Ishikawa (cell line): ENCODE data around the gene APOL6.
A peak's percentile ranks its signal among the peaks of the same experiment; 100 is the strongest.

Experiments used
- CEBPB ChIP-seq: IDR thresholded peaks from 2 replicates; pipeline ENCODE4 v1.6.1; 2012
- CREB1 ChIP-seq: IDR thresholded peaks from 2 replicates; pipeline ENCODE4 v1.6.1; 2012; ENCODE audit warnings: low read depth
- EGR1 ChIP-seq: IDR thresholded peaks from 2 replicates; pipeline ENCODE4 v1.6.1; 2012
- EP300 ChIP-seq: IDR thresholded peaks from 2 replicates; pipeline ENCODE4 v1.6.1; 2012; ENCODE audit warnings: borderline replicate concordance
- FOXM1 ChIP-seq: IDR thresholded peaks from 2 replicates; pipeline ENCODE4 v1.6.1; 2012; ENCODE audit warnings: low read depth, borderline replicate concordance
- NFIC ChIP-seq: IDR thresholded peaks from 2 replicates; pipeline ENCODE4 v1.6.1; 2012
- RAD21 ChIP-seq: IDR thresholded peaks from 2 replicates; pipeline ENCODE4 v1.6.1; 2012; ENCODE audit warnings: low read depth
- TAF1 ChIP-seq: IDR thresholded peaks from 2 replicates; pipeline ENCODE4 v1.6.1; 2012; ENCODE audit warnings: low read depth, mild to moderate bottlenecking
- TCF12 ChIP-seq: IDR thresholded peaks from 2 replicates; pipeline ENCODE4 v1.6.1; 2012; ENCODE audit warnings: low read depth
- TEAD4 ChIP-seq: IDR thresholded peaks from 2 replicates; pipeline ENCODE4 v1.6.1; 2012
- YY1 ChIP-seq: IDR thresholded peaks from 2 replicates; pipeline ENCODE4 v1.6.1; 2012; ENCODE audit warnings: low read depth
- ZBTB7A ChIP-seq: IDR thresholded peaks from 2 replicates; pipeline ENCODE4 v1.6.1; 2012; ENCODE audit warnings: low read depth
- TF ChIP-seq, protein P1 (sequence below): IDR thresholded peaks from 2 replicates; pipeline ENCODE4 v1.6.1; 2012
- TF ChIP-seq, protein P2 (sequence below): IDR thresholded peaks from 2 replicates; pipeline ENCODE4 v1.6.1; 2012
- TF ChIP-seq, protein P3 (sequence below): IDR thresholded peaks from 2 replicates; pipeline ENCODE4 v1.6.1; 2012; ENCODE audit warnings: low read depth, mild to moderate bottlenecking

APOL6 gene

GRCh38 chr22:35634943-35635540, 13.2 kb upstream of the APOL6 start:
- no peak for TF ChIP-seq NFIC
- TF ChIP-seq YY1: no peak
- TF ChIP-seq CEBPB: no peak
- TF ChIP-seq EP300: no peak
- TF ChIP-seq, protein P1, sequence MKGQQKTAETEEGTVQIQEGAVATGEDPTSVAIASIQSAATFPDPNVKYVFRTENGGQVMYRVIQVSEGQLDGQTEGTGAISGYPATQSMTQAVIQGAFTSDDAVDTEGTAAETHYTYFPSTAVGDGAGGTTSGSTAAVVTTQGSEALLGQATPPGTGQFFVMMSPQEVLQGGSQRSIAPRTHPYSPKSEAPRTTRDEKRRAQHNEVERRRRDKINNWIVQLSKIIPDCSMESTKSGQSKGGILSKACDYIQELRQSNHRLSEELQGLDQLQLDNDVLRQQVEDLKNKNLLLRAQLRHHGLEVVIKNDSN: peak; percentile 59
- no peak for TF ChIP-seq RAD21

GRCh38 chr22:35637254-35637653, 11.0 kb upstream of the APOL6 start:
- TF ChIP-seq, protein P2, sequence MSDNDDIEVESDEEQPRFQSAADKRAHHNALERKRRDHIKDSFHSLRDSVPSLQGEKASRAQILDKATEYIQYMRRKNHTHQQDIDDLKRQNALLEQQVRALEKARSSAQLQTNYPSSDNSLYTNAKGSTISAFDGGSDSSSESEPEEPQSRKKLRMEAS: no peak

DNA sequence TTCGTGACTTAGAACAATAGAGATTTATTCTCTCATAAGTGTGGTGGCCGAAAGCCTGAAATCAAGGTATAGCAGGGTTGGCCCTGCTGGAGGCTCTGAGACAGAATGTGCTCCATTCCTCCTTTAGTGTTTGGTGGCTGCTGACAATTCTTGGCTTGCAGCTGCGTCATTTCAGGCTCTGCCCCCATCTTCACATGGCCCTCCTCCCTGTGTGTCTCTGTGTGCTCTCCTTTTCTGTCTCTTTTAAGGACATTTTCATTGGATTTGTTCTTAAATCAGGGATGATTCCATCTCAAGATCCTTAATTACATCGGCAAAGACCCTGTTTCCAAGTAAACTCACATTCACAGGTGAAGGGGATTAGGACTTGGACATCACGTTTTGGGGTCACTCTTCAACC, 10.2 kb upstream of the APOL6 start:
- TF ChIP-seq YY1: no peak
- no peak for TF ChIP-seq FOXM1
- no peak for TF ChIP-seq CEBPB
- TF ChIP-seq ZBTB7A: no peak
- TF ChIP-seq, protein P1: no peak
- no peak for TF ChIP-seq TEAD4
- TF ChIP-seq NFIC: no peak
- TF ChIP-seq, protein P2: no peak
- TF ChIP-seq, protein P3, sequence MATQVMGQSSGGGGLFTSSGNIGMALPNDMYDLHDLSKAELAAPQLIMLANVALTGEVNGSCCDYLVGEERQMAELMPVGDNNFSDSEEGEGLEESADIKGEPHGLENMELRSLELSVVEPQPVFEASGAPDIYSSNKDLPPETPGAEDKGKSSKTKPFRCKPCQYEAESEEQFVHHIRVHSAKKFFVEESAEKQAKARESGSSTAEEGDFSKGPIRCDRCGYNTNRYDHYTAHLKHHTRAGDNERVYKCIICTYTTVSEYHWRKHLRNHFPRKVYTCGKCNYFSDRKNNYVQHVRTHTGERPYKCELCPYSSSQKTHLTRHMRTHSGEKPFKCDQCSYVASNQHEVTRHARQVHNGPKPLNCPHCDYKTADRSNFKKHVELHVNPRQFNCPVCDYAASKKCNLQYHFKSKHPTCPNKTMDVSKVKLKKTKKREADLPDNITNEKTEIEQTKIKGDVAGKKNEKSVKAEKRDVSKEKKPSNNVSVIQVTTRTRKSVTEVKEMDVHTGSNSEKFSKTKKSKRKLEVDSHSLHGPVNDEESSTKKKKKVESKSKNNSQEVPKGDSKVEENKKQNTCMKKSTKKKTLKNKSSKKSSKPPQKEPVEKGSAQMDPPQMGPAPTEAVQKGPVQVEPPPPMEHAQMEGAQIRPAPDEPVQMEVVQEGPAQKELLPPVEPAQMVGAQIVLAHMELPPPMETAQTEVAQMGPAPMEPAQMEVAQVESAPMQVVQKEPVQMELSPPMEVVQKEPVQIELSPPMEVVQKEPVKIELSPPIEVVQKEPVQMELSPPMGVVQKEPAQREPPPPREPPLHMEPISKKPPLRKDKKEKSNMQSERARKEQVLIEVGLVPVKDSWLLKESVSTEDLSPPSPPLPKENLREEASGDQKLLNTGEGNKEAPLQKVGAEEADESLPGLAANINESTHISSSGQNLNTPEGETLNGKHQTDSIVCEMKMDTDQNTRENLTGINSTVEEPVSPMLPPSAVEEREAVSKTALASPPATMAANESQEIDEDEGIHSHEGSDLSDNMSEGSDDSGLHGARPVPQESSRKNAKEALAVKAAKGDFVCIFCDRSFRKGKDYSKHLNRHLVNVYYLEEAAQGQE: no peak
- TF ChIP-seq EP300: no peak
- no peak for TF ChIP-seq RAD21
- TF ChIP-seq TAF1: no peak
- TF ChIP-seq TCF12: no peak
- no peak for TF ChIP-seq EGR1
- no peak for TF ChIP-seq CREB1

DNA sequence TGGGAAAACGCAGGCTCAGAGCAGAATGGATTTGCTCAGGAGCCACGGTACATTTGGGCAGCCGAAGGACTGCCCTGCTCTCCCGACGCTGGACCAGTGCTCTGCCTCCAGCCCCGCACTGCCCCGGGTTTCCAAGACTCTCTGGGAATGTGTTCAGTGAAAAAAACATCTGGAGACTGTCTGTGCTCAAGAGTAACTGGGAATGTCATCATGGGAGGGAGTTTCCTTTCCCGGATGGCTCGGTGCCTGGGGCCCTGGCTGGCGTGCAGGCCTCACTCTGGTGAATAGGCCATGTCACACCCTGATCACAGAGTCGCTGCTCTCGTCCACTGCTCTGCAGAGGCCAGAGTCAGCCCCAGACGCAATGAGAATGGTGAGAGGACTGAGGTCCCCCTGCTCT, 9.8 kb upstream of the APOL6 start:
- TF ChIP-seq ZBTB7A (no peak), CREB1 (no peak)

- TF ChIP-seq, protein P3: no peak
- TF ChIP-seq CEBPB (no peak), YY1 (no peak), NFIC (no peak), CREB1 (no peak), EGR1 (no peak), EP300 (no peak), TAF1 (no peak), FOXM1 (no peak), ZBTB7A (no peak), RAD21 (no peak)
- TF ChIP-seq, protein P2: no peak
- TF ChIP-seq, protein P1: no peak
Observed at GRCh38 chr22:35641494-35642120, 6.6 kb upstream of the APOL6 start.

DNA sequence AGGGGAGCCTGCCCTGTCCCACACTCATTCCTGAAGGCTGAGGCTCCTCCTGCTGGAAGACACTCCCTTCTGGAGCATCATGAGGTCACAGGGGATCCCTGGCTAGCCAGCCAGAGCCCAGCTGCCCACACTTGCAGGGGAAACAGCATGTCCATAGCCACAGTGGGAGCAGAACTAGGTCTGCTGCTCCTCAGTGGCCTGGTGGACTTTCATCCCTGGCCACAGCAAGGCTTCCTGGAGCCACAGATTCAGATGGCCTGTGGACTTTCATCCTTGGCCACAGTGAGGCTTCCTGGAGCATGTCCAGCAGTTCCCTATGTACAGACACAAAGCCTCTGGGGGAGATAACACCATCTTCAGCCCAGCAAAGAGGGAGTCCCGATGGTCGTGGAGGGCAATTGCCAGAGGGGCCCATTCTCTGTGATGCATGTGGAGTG, 5.9 kb upstream of the APOL6 start:
- TF ChIP-seq YY1 (no peak), TAF1 (no peak), RAD21 (no peak), NFIC (no peak), EP300 (no peak), TEAD4 (no peak), CEBPB (no peak), ZBTB7A (no peak), FOXM1 (no peak)
- TF ChIP-seq, protein P1: no peak
- TF ChIP-seq, protein P3: no peak
- TF ChIP-seq, protein P2: no peak
